UCSD-AML1 (cell line): ENCODE measurements around the gene KRTAP3-3.
"Not testable (repeated sequence)": the region's sequence is repeated elsewhere in the genome, so short reads cannot be mapped to it uniquely, and the experiment has no call there.

Experiments
- DNase-seq: peaks from one replicate; lab custom pipeline; 2025; ENCODE audit not compliant: unreplicated experiment; lab: John Stamatoyannopoulos, UW

KRTAP3-3 gene

DNA sequence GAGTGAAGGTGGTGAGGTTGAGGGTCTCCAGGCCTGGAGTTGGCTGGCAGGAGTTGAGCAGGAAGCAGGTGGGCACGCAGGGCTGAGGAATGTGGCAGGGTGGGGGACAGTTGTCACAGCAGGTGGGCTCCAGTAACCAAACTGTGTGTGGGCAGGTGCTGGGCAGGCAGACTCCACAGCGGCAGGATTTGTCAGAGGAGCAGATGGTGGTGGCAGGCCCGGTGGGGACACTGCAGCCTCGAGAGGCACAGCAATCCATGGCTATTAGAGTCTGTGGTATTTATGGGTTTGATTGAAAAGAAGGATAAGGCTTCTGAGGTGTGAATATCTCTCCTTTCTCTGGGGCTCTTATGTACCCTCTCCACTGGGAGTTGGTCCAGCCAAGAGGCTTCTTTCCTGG is at the start of gene KRTAP3-3:
TSS of gene KRTAP3-3 (minus strand) at position 326 of the 400 bp plus-strand sequence. CDS start at position 259, 67 bp downstream.
- DNase-seq, result no peak

DNA sequence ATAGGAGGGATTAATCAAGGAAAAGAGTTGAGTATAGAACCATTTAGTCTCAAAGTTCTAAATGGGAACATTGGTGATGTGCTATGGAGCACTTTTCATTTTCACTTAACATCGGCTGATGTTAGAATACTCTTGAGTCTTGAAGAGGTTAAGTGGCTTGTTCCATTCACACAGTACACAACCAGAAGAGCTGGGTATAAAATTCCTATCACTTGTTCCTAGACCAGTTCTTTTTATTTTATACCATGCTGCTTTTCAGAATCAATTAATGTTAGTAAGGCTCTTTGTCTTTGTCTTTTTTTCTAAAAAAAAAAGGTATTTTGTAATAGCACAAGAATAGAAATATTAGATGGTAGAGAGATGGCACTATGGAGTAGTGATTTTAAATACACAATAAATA is 49.0 kb upstream of the KRTAP3-3 start:
- no peak for DNase-seq

DNA sequence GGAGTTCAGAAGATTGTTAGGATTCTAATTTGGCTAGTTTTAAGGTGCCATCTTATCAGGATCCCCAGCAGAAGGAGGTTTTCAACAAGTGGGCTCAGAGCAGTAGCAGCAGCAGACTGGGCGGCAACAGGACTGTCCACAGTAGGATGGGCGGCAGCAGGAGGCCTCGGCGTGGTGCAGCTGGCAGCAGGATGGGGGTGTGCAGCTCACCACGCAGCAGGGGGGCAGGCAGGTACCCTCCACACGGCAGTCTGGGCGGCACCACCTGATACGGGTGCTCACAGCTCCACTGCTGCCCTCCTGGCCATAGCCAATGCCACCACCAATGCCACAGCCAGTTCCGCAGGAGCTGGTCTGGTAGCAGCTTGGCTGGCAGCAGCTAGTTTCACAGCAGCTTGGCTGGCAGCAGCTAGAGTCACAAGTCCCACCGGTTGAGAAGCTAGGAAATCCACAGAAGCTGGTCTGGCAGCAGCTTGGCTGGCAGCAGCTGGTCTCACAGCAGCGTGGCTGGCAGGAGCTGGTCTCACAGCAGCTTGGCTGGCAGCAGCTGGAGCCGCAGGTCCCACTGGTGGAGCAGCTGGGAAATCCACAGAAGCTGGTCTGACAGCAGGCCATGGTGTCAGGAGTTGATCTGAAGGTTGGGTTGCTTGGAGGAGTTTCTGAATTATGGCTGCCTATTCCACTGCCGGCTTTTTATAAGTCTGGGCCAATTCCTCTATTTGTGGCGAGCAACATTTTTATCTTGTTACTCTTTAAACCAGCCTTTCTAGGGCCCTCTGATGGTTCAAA is 47.0 kb upstream of the KRTAP3-3 start, which contains the start of gene KRTAP1-1:
TSS of gene KRTAP1-1 (minus strand) at position 668 of the 789 bp plus-strand sequence. CDS start at position 615, 53 bp downstream.
- DNase-seq, result not testable (repeated sequence)

DNA sequence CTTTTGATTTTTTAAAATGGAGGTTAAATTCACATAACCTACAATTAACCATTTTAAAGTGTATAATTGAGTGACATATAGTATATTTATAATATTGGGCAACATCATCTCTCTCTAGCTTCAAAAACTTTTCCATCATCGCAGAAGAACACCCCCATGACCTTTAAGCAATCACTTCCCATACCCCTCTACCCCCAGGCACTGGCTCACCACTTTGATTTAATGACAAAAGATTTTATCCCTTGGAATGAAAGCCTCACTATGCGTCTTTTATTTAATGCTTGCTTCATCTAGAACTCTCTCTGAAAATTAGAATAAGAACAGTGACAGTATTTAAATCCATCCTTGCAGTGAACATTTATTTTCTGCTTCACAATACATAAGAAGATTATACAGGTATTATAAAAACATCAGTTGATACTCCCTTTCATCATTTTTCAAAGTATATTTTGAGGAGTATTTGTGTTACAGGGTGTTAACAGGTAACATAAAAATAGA is 43.9 kb upstream of the KRTAP3-3 start:
- DNase-seq, result no peak

GRCh38 chr17:41034346-41034935 is 40.5 kb upstream of the KRTAP3-3 start, which contains the start of gene KRTAP1-3:
KRTAP1-3 (minus strand) TSS chr17:41034874; CDS start chr17:41034821, 53 bp downstream.
- not testable (repeated sequence) for DNase-seq

DNA sequence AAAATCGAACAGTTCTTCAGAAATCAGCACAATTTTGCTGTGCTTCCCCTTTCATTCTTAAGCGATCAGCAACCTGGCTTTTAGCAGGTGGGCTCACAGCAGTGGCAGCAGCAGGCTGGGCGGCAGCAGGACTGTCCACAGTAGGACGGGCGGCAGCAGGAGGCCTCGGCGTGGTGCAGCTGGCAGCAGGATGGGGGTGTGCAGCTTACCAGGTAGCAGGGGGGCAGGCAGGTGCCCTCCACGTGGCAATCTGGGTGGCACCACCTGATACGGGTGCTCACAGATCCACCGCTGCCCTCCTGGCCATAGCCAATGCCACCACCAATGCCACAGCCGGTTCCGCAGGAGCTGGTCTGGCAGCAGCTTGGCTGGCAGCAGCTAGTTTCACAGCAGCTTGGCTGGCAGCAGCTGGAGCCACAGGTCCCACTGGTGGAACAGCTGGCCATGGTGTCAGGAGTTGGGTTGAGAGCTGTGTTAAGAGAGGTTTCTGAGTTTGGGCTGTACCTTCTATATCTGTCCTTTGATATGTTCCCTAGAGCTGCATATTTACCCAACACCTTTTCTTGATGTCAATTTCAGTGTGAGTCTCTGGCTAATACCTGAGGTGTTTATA is 35.8 kb upstream of the KRTAP3-3 start, which contains the start of gene KRTAP1-4:
TSS of gene KRTAP1-4 (minus strand) at position 563 of the 613 bp plus-strand sequence. CDS start at position 446, 117 bp downstream.
- no peak for DNase-seq

DNA sequence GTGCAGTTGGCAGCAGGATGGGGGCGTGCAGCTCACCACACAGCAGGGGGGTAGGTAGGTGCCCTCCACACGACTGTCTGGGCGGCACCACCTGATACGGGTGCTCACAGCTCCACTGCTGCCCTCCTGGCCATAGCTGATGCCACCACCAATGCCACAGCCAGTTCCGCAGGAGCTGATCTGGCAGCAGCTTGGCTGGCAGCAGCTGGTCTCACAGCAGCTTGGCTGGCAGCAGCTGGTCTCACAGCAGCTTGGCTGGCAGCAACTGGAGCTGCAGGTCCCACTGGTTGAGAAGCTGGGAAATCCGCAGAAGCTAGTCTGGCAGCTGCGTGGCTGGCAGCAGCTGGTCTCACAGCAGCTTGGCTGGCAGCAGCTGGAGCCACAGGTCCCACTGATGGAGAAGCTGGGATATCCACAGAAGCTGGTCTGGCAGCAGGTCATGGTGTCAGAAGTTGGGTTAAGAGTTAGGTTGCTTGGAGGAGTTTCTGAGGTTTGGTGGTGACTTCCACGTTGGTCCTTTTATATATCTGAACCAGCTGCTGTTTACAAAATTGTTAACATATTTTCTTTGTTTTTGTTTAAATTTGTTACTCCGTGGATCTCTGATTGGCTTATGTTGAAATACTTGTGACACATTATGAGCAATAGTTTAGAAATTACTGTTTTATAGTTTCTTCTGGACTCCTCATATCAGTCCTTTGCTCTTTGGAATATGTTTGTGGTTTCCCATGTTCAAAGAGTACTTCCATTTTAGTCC is 32.9 kb upstream of the KRTAP3-3 start, which contains the start of gene KRTAP1-5:
TSS of gene KRTAP1-5 (minus strand) at position 494 of the 757 bp plus-strand sequence. CDS start at position 441, 53 bp downstream.
- no peak for DNase-seq

GRCh38 chr17:41024697-41025096 is 30.7 kb upstream of the KRTAP3-3 start:
- DNase-seq, result no peak

- no peak for DNase-seq
Measured at GRCh38 chr17:41020336-41020735, 26.4 kb upstream of the KRTAP3-3 start.

GRCh38 chr17:41019415-41019814 is 25.5 kb upstream of the KRTAP3-3 start:
- DNase-seq, result no peak

DNA sequence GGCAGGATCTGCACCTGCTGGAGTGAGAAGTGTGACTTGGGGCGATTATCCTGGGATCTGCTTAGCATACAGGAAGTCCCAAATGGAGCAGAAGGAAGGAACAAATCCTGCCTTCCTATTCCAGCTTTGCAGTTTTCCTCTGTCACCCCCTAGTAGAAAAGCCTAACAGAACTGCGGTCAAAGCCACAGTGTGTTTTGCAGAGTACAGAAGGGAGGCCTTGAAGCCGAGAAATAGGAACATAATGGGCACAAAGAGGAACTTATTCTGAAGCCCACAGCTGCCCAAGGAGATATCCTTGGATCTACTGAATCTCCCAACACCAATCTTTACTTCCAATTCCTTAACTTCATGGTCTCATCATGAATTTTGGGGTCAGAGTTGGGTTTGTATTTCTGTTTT is 24.6 kb upstream of the KRTAP3-3 start:
- DNase-seq, result no peak

GRCh38 chr17:41016578-41017215 is 22.7 kb upstream of the KRTAP3-3 start:
- DNase-seq, result no peak

- no peak for DNase-seq
Measured at GRCh38 chr17:41015454-41015853, 21.5 kb upstream of the KRTAP3-3 start.

GRCh38 chr17:41013606-41014005 is 19.6 kb upstream of the KRTAP3-3 start:
- no peak for DNase-seq

GRCh38 chr17:41013181-41013580 is 19.2 kb upstream of the KRTAP3-3 start:
- DNase-seq, result no peak

DNA sequence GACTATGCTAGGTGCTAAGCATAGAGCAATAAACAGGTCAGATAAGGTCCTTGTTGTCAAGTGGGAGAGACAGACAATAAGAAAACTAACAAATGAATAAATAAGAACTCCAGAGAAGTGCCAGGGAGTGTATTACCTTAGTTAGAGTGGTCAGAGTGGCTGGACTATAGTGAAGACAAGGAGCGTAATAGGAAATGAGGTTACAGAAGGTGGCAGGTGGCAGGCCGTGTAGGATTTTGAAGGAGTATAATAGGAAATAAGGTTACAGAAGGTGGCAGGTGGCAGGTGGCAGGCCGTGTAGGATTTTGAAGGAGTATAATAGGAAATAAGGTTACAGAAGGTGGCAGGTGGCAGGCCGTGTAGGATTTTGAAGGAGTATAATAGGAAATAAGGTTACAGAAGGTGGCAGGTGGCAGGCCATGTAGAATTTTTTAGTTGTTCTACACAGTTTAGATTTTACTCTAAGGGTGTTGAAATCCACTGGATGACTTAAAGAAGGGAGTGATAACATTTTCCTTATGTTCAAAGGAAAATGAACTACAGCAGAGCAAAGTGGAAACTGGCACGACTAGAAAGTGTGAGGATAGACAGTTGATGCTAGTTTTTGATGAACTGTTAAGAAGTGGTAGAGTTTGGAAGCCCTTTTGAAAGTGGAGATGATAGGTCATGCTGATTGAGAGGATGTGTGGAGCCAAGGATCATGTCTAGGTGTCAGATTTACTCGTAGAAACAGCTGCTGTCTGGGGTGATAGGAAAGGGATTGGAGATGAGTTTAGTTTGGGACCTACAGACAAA is 18.6 kb upstream of the KRTAP3-3 start:
- DNase-seq, result no peak

GRCh38 chr17:41010441-41010840 is 16.5 kb upstream of the KRTAP3-3 start:
- no peak for DNase-seq

GRCh38 chr17:41009936-41010335 is 16.0 kb upstream of the KRTAP3-3 start:
- no peak for DNase-seq

- DNase-seq, result no peak
Measured at GRCh38 chr17:41009301-41009760, 15.4 kb upstream of the KRTAP3-3 start.
